GM18498 (cell line): ENCODE measurements around the gene SLC7A4.

Source experiments
- ATAC-seq: cut with Tn5 transposase; IDR thresholded peaks from one replicate; pipeline ENCODE4 v1.9.1; 2021; ENCODE audit warnings: mild to moderate bottlenecking, moderate library complexity; ENCODE audit not compliant: unreplicated experiment

Gene SLC7A4

GRCh38 chr22:21000207-21000986 lies 32.0 kb downstream of the SLC7A4 start:
- no peak for ATAC-seq

GRCh38 chr22:20999350-21000206 lies 32.8 kb downstream of the SLC7A4 start:
- no peak for ATAC-seq

- no peak for ATAC-seq
Observed at GRCh38 chr22:20998411-20999336, 33.7 kb downstream of the SLC7A4 start.

GRCh38 chr22:20997536-20998257 lies 34.7 kb downstream of the SLC7A4 start:
- ATAC-seq = no peak

GRCh38 chr22:20996598-20997535 lies 35.5 kb downstream of the SLC7A4 start:
- ATAC-seq = no peak

- no peak for ATAC-seq
Observed at GRCh38 chr22:20996031-20996410, 36.3 kb downstream of the SLC7A4 start.

- no peak for ATAC-seq
Observed at GRCh38 chr22:20995329-20996030, 36.9 kb downstream of the SLC7A4 start.

- no peak for ATAC-seq
Observed at GRCh38 chr22:20994902-20995241, 37.5 kb downstream of the SLC7A4 start.

GRCh38 chr22:20994128-20994901 lies 38.0 kb downstream of the SLC7A4 start:
- ATAC-seq = no peak

- no peak for ATAC-seq
Observed at GRCh38 chr22:20993304-20994127, 38.8 kb downstream of the SLC7A4 start.

GRCh38 chr22:20992456-20993303 lies 39.7 kb downstream of the SLC7A4 start:
- no peak for ATAC-seq

- no peak for ATAC-seq
Observed at GRCh38 chr22:20992056-20992442, 40.3 kb downstream of the SLC7A4 start.

- ATAC-seq = no peak
Observed at GRCh38 chr22:20991252-20992055, 40.9 kb downstream of the SLC7A4 start.

- ATAC-seq = no peak
Observed at GRCh38 chr22:20990184-20991180, 41.9 kb downstream of the SLC7A4 start.
